Uterus (tissue), 2 donors: ENCODE measurements around the gene MXRA7.

Experiments
- POLR2A ChIP-seq, 2 donors: fragments of 450-650 bp; IDR thresholded peaks; one replicate each; pipeline ENCODE4 v1.6.1; 2016; ENCODE audit warnings: antibody characterized with exemption in 2 of 2, mild to moderate bottlenecking in 1 of 2, moderate library complexity in 1 of 2
- TF ChIP-seq, protein P1 (sequence below), 4 experiments: fragments of 200-600 bp in 2 of 4; fragments of 450-650 bp in 2 of 4; sonication (generic) in 2 of 4; IDR thresholded peaks; one replicate each; pipeline ENCODE4 v1.5.1; 2016 to 2019; ENCODE audit warnings: antibody characterized with exemption in 4 of 4, mild to moderate bottlenecking in 2 of 4, moderate library complexity in 1 of 4

DNA sequence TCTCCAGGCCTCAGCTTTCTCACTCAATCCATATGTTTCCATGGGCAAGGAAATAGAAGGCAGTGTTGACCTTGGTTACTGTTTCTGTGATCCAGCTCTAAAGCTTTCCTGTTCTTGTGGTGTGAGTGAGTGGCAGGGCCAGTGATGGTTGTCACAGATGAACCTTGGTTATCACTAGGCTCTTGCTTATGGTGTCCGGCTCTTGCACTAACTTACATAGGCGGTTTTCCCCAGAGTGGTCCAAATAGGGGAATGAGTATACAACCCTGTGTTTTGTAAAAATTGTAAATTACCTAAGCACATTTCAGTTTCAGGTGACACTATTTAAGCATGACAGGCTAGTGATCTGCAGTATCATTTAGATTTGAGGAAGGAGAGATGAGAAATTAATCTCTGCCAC, 34.0 kb upstream of the MXRA7 start:
- TF ChIP-seq, protein P1, sequence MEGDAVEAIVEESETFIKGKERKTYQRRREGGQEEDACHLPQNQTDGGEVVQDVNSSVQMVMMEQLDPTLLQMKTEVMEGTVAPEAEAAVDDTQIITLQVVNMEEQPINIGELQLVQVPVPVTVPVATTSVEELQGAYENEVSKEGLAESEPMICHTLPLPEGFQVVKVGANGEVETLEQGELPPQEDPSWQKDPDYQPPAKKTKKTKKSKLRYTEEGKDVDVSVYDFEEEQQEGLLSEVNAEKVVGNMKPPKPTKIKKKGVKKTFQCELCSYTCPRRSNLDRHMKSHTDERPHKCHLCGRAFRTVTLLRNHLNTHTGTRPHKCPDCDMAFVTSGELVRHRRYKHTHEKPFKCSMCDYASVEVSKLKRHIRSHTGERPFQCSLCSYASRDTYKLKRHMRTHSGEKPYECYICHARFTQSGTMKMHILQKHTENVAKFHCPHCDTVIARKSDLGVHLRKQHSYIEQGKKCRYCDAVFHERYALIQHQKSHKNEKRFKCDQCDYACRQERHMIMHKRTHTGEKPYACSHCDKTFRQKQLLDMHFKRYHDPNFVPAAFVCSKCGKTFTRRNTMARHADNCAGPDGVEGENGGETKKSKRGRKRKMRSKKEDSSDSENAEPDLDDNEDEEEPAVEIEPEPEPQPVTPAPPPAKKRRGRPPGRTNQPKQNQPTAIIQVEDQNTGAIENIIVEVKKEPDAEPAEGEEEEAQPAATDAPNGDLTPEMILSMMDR (IDR thresholded peaks at IDR 0.05): no peak
- TF ChIP-seq POLR2A (IDR thresholded peaks at IDR 0.05): no peak
